ENCODE data around the gene SLC25A26.

The SLC25A26 gene

DNA sequence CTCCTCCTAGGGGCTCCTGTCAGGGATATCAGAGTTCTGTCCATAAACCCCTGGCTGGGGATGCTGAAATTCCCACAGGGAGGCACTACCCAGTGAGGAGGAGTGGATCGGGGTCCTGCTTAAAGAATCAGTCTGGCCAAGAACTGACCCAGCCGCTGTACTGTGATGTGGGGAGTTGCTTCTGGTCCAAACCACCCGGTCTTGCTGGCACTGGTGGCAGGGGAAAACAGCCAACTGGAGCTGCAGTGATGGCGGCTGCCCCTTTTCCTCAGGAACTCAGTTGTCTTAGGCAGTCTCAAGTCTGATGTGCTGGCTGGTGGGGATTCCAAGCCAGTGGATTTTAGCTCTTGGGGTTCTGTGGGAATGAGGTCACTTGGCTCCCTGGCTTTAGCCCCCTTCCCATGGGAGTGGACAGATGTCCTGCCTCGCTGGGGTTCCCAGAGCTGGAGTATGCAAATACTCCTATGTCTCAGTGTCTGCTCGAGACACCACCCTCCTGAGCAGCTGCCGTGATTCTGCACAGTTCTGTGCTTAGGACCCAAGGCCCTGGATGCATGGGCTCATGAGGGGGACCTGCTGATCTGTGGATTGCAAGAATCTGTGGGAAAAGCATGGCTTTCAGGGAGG, 97.1 kb downstream of the SLC25A26 start:
- Histone ChIP-seq H3K36me3 (no peaks in the 10 kb centered on the region), H3K9me3 (ENCODE audit: severe bottlenecking) (no peaks in the 10 kb centered on the region), H3K27me3 (ENCODE audit: insufficient read depth, low read depth, severe bottlenecking) (no peaks in the 10 kb centered on the region), H3K27ac (no peak overlapping the region), H3K4me3 (ENCODE audit: low read depth, low read length) (no peak overlapping the region)
- TF ChIP-seq, protein P1, sequence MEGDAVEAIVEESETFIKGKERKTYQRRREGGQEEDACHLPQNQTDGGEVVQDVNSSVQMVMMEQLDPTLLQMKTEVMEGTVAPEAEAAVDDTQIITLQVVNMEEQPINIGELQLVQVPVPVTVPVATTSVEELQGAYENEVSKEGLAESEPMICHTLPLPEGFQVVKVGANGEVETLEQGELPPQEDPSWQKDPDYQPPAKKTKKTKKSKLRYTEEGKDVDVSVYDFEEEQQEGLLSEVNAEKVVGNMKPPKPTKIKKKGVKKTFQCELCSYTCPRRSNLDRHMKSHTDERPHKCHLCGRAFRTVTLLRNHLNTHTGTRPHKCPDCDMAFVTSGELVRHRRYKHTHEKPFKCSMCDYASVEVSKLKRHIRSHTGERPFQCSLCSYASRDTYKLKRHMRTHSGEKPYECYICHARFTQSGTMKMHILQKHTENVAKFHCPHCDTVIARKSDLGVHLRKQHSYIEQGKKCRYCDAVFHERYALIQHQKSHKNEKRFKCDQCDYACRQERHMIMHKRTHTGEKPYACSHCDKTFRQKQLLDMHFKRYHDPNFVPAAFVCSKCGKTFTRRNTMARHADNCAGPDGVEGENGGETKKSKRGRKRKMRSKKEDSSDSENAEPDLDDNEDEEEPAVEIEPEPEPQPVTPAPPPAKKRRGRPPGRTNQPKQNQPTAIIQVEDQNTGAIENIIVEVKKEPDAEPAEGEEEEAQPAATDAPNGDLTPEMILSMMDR (IDR thresholded peaks at IDR 0.05; ENCODE audit: low read depth, low read length): no peak
- no peak for DNase-seq

DNA sequence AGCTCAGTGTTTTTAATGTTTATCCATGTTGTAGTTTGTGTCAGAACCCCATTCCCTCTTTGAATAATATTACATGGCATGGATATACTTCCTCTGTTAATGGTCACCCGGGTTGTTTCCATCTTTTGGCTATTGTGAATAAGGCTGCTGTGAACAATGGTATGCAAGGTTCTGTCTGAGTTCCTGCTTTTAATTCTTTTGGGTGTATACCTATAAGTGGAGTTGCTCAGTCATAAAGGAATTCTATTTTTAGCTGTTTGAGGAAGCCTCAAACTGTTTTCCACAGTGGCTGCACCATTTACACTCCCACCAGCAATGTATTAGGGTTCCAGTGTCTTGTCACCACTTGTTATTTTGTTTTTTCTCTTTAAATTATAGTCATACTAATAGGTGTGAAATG, 99.6 kb downstream of the SLC25A26 start:
- Histone ChIP-seq H3K36me3 (no peaks in the 10 kb centered on the region), H3K4me3 (ENCODE audit: low read depth, low read length) (no peak overlapping the region), H3K27ac (no peak overlapping the region), H3K27me3 (ENCODE audit: insufficient read depth, low read depth, severe bottlenecking) (no peaks in the 10 kb centered on the region), H3K9me3 (ENCODE audit: severe bottlenecking) (no peaks in the 10 kb centered on the region)
- TF ChIP-seq, protein P1 (IDR thresholded peaks at IDR 0.05; ENCODE audit: low read depth, low read length): no peak
- DNase-seq: no peak

DNA sequence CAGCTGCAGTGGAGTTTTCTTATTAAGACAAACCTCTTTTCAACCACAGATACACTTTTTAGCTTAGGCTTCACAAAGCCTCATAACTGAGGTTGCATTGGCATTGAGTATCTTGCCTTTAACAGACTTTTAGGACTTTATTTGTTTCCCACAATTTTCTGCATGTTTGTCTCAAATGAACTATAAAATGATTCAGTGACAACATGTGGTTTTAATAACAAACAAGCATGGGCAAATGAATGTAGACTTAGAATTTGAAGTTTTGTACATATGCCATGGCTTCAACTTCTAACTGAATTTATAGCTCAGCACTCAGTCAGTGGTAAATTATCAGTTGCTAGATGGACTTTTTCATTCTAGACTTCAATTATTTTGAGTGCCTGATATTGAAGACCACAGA, 101.6 kb downstream of the SLC25A26 start:
- DNase-seq: no peak
- TF ChIP-seq, protein P1 (IDR thresholded peaks at IDR 0.05; ENCODE audit: low read depth, low read length): no peak
- Histone ChIP-seq H3K9me3 (ENCODE audit: severe bottlenecking) (no peaks in the 10 kb centered on the region), H3K27ac (no peak overlapping the region), H3K27me3 (ENCODE audit: insufficient read depth, low read depth, severe bottlenecking) (no peaks in the 10 kb centered on the region), H3K4me3 (ENCODE audit: low read depth, low read length) (no peak overlapping the region), H3K36me3 (no peaks in the 10 kb centered on the region)

DNA sequence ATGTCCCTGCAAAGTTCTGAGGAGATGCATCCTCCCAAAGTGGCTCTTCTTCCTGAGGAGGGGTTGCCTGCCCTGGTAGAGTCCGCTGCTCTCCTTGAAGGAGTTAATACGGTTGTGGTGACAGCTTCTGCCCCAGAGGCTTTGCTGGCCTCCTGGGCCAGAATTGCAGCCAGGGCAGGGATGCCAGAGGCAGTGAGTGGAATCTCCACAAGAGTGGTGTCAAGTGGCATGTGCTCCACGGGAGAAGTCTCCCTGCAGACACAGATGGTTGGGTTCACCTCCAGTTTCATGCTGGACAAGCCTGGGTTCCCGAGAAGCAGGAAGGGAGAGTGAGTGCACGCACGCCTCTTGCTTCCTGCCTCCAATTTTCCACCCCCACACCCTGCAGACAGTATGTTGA, 105.5 kb downstream of the SLC25A26 start:
- no peak for DNase-seq
- TF ChIP-seq, protein P1 (IDR thresholded peaks at IDR 0.05; ENCODE audit: low read depth, low read length): no peak

DNA sequence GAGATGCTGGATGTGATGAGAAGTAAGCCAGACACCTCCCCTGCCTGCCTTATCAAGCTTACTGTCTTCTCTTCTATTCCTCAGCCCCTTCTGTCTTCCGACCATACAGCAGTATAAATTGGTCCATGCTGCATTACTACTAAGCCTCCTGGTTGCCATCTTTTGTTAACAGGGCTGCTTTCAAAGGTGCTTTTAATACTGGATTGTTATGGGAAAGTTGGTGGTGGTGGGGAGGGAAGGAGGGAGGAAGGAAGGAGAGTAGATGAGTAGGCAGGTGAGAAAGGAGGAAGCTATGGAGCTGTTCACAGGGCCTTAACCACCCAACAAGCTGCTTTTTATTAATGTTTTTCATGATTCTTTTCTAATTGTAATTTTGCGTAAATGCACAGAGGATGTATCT, 114.9 kb downstream of the SLC25A26 start:
- Histone ChIP-seq H3K36me3 (no peaks in the 10 kb centered on the region), H3K4me3 (ENCODE audit: low read depth, low read length) (no peak overlapping the region), H3K27ac (no peak overlapping the region), H3K9me3 (ENCODE audit: severe bottlenecking) (no peaks in the 10 kb centered on the region), H3K27me3 (ENCODE audit: insufficient read depth, low read depth, severe bottlenecking) (no peaks in the 10 kb centered on the region)
- DNase-seq: no peak
- TF ChIP-seq, protein P1 (IDR thresholded peaks at IDR 0.05; ENCODE audit: low read depth, low read length): no peak

More for the DNA sequence above, 105.5 kb downstream of the SLC25A26 start:
- Histone ChIP-seq H3K9me3 (ENCODE audit: severe bottlenecking) (no peaks in the 10 kb centered on the region), H3K27me3 (ENCODE audit: insufficient read depth, low read depth, severe bottlenecking) (no peaks in the 10 kb centered on the region), H3K36me3 (no peaks in the 10 kb centered on the region), H3K27ac (no peak overlapping the region), H3K4me3 (ENCODE audit: low read depth, low read length) (no peak overlapping the region)

DNA sequence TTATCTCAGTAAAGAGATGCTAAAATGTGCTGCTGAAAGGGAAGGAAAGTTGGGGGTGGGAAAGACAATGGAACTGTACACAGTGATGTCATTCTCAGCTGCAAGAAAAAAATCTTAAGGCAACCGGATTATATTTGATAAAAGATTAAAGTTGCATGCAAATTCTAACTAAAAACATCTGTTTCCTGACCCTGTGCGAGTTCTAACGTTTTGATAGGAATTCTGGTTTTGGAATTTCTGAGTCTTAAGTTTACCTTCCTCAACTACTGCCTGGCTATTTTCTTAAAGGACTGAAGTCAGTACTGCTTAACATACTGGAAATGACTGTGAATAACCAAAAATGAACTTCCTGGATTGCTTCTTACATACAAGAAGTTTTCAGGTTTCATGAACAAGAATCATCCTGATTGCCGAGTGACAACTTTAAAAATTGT, 115.5 kb downstream of the SLC25A26 start:
- DNase-seq: no peak
- Histone ChIP-seq H3K36me3 (no peaks in the 10 kb centered on the region), H3K27ac (no peak overlapping the region), H3K4me3 (ENCODE audit: low read depth, low read length) (no peak overlapping the region), H3K9me3 (ENCODE audit: severe bottlenecking) (no peaks in the 10 kb centered on the region), H3K27me3 (ENCODE audit: insufficient read depth, low read depth, severe bottlenecking) (no peaks in the 10 kb centered on the region)
- TF ChIP-seq, protein P1 (IDR thresholded peaks at IDR 0.05; ENCODE audit: low read depth, low read length): no peak

Data from WERI-Rb-1 (cell line).